T-cell (primary cell): ENCODE measurements around the gene ITGB6. TPM values are rescaled to one million over a fixed set of nuclear protein-coding genes. Genes with fewer than 3 reads are reported as not detected.
"Not testable (repeated sequence)": the region's sequence is repeated elsewhere in the genome, so short reads cannot be mapped to it uniquely, and the experiment has no call there.

Source experiments
- ATAC-seq, 4 experiments: fragments of 200-7000 bp in 3 of 4; fragments of 150-1000 bp in 1 of 4; cut with Tn5 transposase; replicated peaks in 1 of 4; 1 replicate in 3 of 4; 2 replicates in 1 of 4; pipeline ENCODE4 v1.10.0; 2021; ENCODE audit warnings: moderate library complexity in 3 of 4, mild to moderate bottlenecking in 2 of 4, moderate number of reproducible peaks in 1 of 4
- CTCF ChIA-PET, 2 donors: fragments of 300-600 bp; sonication (Branson Sonifier 250); formaldehyde crosslinking; loops; one replicate each; lab custom pipeline; 2022; ENCODE audit warnings: antibody characterized with exemption in 2 of 2; lab: Charles Lee
- POLR2A ChIA-PET, 2 donors: fragments of 300-600 bp; sonication (Branson Sonifier 250); formaldehyde crosslinking; loops; one replicate each; lab custom pipeline; 2022; ENCODE audit warnings: antibody characterized with exemption in 2 of 2; lab: Charles Lee
- DNase-seq, 35 experiments: peaks; one replicate each; pipeline versions ENCODE4 v3.0.0 to v3.0.0-alpha.2; 2013 to 2023
- H3K27ac ChIP-seq: one replicate; pipeline ENCODE4 v1.5.1; 2013; ENCODE audit warnings: low read length
- H3K27me3 ChIP-seq, 2 experiments: replicated peaks in 1 of 2; 1 replicate in 1 of 2; 2 replicates in 1 of 2; pipeline versions ENCODE4 v1.6.1 to v1.7.0; 2013; ENCODE audit warnings: low read length in 1 of 2, mixed read lengths in 1 of 2; ENCODE audit not compliant: control insufficient read depth in 2 of 2, insufficient read depth in 2 of 2; ENCODE audit errors: extremely low read depth in 1 of 2
- H3K36me3 ChIP-seq, 2 donors: 1 replicate in 1 of 2; 2 replicates in 1 of 2; pipeline versions ENCODE4 v1.6.1 to v1.7.0; 2013; ENCODE audit warnings: low read length in 1 of 2; ENCODE audit not compliant: control insufficient read depth in 2 of 2, insufficient read depth in 1 of 2; ENCODE audit errors: extremely low read depth in 1 of 2
- H3K4me1 ChIP-seq, 2 experiments: 1 replicate in 1 of 2; 2 replicates in 1 of 2; pipeline versions ENCODE4 v1.6.1 to v1.7.0; 2013; ENCODE audit warnings: low read length in 2 of 2, mixed read lengths in 1 of 2; ENCODE audit not compliant: insufficient read depth in 2 of 2, control insufficient read depth in 1 of 2; ENCODE audit errors: extremely low read depth in 1 of 2
- H3K4me3 ChIP-seq, 2 donors: 1 replicate in 1 of 2; 2 replicates in 1 of 2; pipeline versions ENCODE4 v1.5.1 to v1.7.0; 2013; ENCODE audit warnings: mild to moderate bottlenecking in 2 of 2, low read length in 1 of 2, moderate library complexity in 1 of 2; ENCODE audit not compliant: control insufficient read depth in 1 of 2; ENCODE audit errors: extremely low read depth in 1 of 2
- H3K9me3 ChIP-seq: 2 replicates; pipeline ENCODE4 v1.7.0; 2013
- H3K27ac Mint-ChIP-seq, 2 donors: one replicate each; pipeline ENCODE4 v1.8.0; 2020 to 2021; ENCODE audit warnings: mild to moderate bottlenecking in 2 of 2, mixed read lengths in 2 of 2
- H3K27me3 Mint-ChIP-seq, 2 donors: one replicate each; pipeline ENCODE4 v1.8.0; 2021 to 2022; ENCODE audit warnings: mixed read lengths in 2 of 2
- H3K36me3 Mint-ChIP-seq: one replicate; pipeline ENCODE4 v1.8.0; 2021; ENCODE audit warnings: mixed read lengths
- H3K4me1 Mint-ChIP-seq, 3 donors: one replicate each; pipeline ENCODE4 v1.8.0; 2020 to 2022; ENCODE audit warnings: mixed read lengths in 3 of 3, mild to moderate bottlenecking in 1 of 3
- H3K4me3 Mint-ChIP-seq, 3 donors: one replicate each; pipeline ENCODE4 v1.8.0; 2020 to 2022; ENCODE audit warnings: mild to moderate bottlenecking in 3 of 3, mixed read lengths in 3 of 3, moderate library complexity in 3 of 3
- H3K9me3 Mint-ChIP-seq, 3 donors: one replicate each; pipeline ENCODE4 v1.8.0; 2020 to 2022; ENCODE audit warnings: mixed read lengths in 3 of 3
- WGBS: methylation state at CpG from one replicate; pipeline ENCODE4 v1.1.5; 2013; ENCODE audit warnings: missing lambda C conversion rate; ENCODE audit not compliant: insufficient coverage; 5-methylcytosine and 5-hydroxymethylcytosine counted together
- total RNA-seq, 35 experiments: library from RNA in 6 of 35; stranded (reverse) in 6 of 35; fragments of 120-200 nt in 1 of 35; gene quantifications; one replicate each; pipeline versions ENCODE4 v1.2.1 to v1.2.4 and lab custom pipeline; 2013 to 2026

ITGB6 gene
- total RNA-seq, 5 donors from 2014 or later (not counting 1 experiment from before 2014, with no cell fraction given): 0.09 to 0.38 TPM; not detected in 3

GRCh38 chr2:160200921-160201320 lies 849 bp upstream of the ITGB6 start:
- Mint-ChIP-seq H3K9me3 (no peaks in the 10 kb centered on the region), H3K4me3 (no peak overlapping the region), H3K27ac (no peak overlapping the region), H3K36me3 (no peaks in the 10 kb centered on the region), H3K27me3 (peaks cover 0 to 2% of the 10 kb centered on the region in 2 donors), H3K4me1 (no peaks in the 10 kb centered on the region)
- 90% methylated on average over 2 of the region's 3 CpGs for WGBS
- Histone ChIP-seq H3K27me3 (no peaks in the 10 kb centered on the region), H3K4me3 (no peak overlapping the region), H3K36me3 (no peaks in the 10 kb centered on the region), H3K27ac (no peak overlapping the region), H3K4me1 (peaks cover 0 to 4% of the 10 kb centered on the region in 2 experiments), H3K9me3 (no peaks in the 10 kb centered on the region)
- DNase-seq (no peak), ATAC-seq (no peak)
- POLR2A ChIA-PET: no interaction called here
- CTCF ChIA-PET: no interaction called here

GRCh38 chr2:160199053-160199452 lies 1.0 kb downstream of the ITGB6 start:
- no peak for ATAC-seq
- Mint-ChIP-seq H3K27me3 (peaks cover 0 to 2% of the 10 kb centered on the region in 2 donors), H3K36me3 (no peaks in the 10 kb centered on the region), H3K4me3 (no peak overlapping the region), H3K4me1 (no peaks in the 10 kb centered on the region), H3K27ac (no peak overlapping the region), H3K9me3 (no peaks in the 10 kb centered on the region)
- no peaks in the 10 kb centered on the region for H3K36me3 ChIP-seq
- ChIA-PET POLR2A (no interaction called here), CTCF (no interaction called here)
- WGBS: no CpG with 5 or more reads among the region's 1 CpG
- H3K9me3 ChIP-seq: no peaks in the 10 kb centered on the region
- peaks cover 0 to 4% of the 10 kb centered on the region in 2 experiments for H3K4me1 ChIP-seq
- H3K27me3 ChIP-seq: no peaks in the 10 kb centered on the region
- no peak overlapping the region for H3K27ac ChIP-seq
- H3K4me3 ChIP-seq: no peak overlapping the region
- no peak for DNase-seq

- Histone ChIP-seq H3K9me3 (no peaks in the 10 kb centered on the region), H3K27me3 (no peaks in the 10 kb centered on the region), H3K36me3 (no peaks in the 10 kb centered on the region), H3K27ac (no peak overlapping the region), H3K4me3 (no peak overlapping the region), H3K4me1 (peaks cover 0 to 4% of the 10 kb centered on the region in 2 experiments)
- Mint-ChIP-seq H3K4me1 (no peaks in the 10 kb centered on the region), H3K27me3 (peaks cover 0 to 2% of the 10 kb centered on the region in 2 donors), H3K4me3 (no peak overlapping the region), H3K9me3 (no peaks in the 10 kb centered on the region), H3K36me3 (no peaks in the 10 kb centered on the region), H3K27ac (no peak overlapping the region)
- DNase-seq (no peak), ATAC-seq (no peak)
- WGBS: 60% methylated on average over 1 of the region's 2 CpGs
- POLR2A ChIA-PET: interaction anchor here in 1 of 2 donors (0.7 kb wide), 1 partner anchor 1726 kb away, joined by 4 read pairs; no protein-coding TSS in a partner anchor
- CTCF ChIA-PET: no interaction called here
Measured at GRCh38 chr2:160197587-160197986, 2.5 kb downstream of the ITGB6 start.

GRCh38 chr2:160194946-160195345 lies 5.1 kb downstream of the ITGB6 start:
- WGBS: 100% methylated on average over 2 of the region's 5 CpGs
- Histone ChIP-seq H3K9me3 (no peaks in the 10 kb centered on the region), H3K36me3 (no peaks in the 10 kb centered on the region), H3K27ac (no peak overlapping the region), H3K4me1 (peaks cover 4 to 5% of the 10 kb centered on the region in 2 experiments), H3K27me3 (no peaks in the 10 kb centered on the region), H3K4me3 (no peak overlapping the region)
- Mint-ChIP-seq H3K9me3 (no peaks in the 10 kb centered on the region), H3K27ac (no peak overlapping the region), H3K4me1 (peaks cover 2 to 9% (median 2%) of the 10 kb centered on the region in 3 donors), H3K27me3 (peaks cover 0 to 2% of the 10 kb centered on the region in 2 donors), H3K36me3 (no peaks in the 10 kb centered on the region), H3K4me3 (no peak overlapping the region)
- ATAC-seq (peak in 2 of 4 experiments; percentile 20 to 48), DNase-seq (no peak)
- ChIA-PET CTCF (interaction anchor here in 1 of 2 donors (1.7 kb wide), 1 partner anchor 15 kb away, joined by 6 read pairs; no protein-coding TSS in a partner anchor), POLR2A (no interaction called here)

GRCh38 chr2:160194351-160194750 lies 5.7 kb downstream of the ITGB6 start:
- H3K36me3 ChIP-seq: no peaks in the 10 kb centered on the region
- ATAC-seq (no peak), DNase-seq (no peak)
- no peaks in the 10 kb centered on the region for H3K9me3 ChIP-seq
- H3K27ac Mint-ChIP-seq: no peak overlapping the region
- H3K9me3 Mint-ChIP-seq: no peaks in the 10 kb centered on the region
- POLR2A ChIA-PET: no interaction called here
- WGBS: no CpG with 5 or more reads among the region's 2 CpGs
- H3K27me3 Mint-ChIP-seq: peaks cover 0 to 2% of the 10 kb centered on the region in 2 donors
- no peaks in the 10 kb centered on the region for H3K27me3 ChIP-seq
- H3K4me1 ChIP-seq: peaks cover 4 to 5% of the 10 kb centered on the region in 2 experiments
- no peak overlapping the region for H3K4me3 Mint-ChIP-seq
- CTCF ChIA-PET: interaction anchor here in 1 of 2 donors (0.6 to 1.7 kb wide), 2 partner anchors 8 to 15 kb away, joined by 4 to 6 read pairs; no protein-coding TSS in a partner anchor
- H3K36me3 Mint-ChIP-seq: no peaks in the 10 kb centered on the region
- H3K27ac ChIP-seq: no peak overlapping the region
- H3K4me1 Mint-ChIP-seq: peaks cover 2 to 9% (median 2%) of the 10 kb centered on the region in 3 donors
- no peak overlapping the region for H3K4me3 ChIP-seq

GRCh38 chr2:160181146-160181836 lies 18.8 kb downstream of the ITGB6 start:
- H3K36me3 Mint-ChIP-seq, H3K9me3 ChIP-seq, H3K36me3 ChIP-seq, H3K27me3 Mint-ChIP-seq, H3K9me3 Mint-ChIP-seq, POLR2A ChIA-PET: not testable (repeated sequence)
- Histone ChIP-seq H3K27me3 (peaks cover 0 to 11% of the 10 kb centered on the region in 2 experiments), H3K27ac (peak overlapping the region; percentile 18), H3K4me1 (peaks cover 5 to 14% of the 10 kb centered on the region in 2 experiments), H3K4me3 (peak overlapping the region in 1 of 2 donors; percentile 32)
- Mint-ChIP-seq H3K27ac (peak overlapping the region; percentile 78 to 81), H3K4me1 (peaks cover 11 to 19% (median 13%) of the 10 kb centered on the region in 3 donors), H3K4me3 (peak overlapping the region in 1 of 3 donors; percentile 77)
- ATAC-seq (peak; percentile 64 to 91 (median 82)), DNase-seq (peak in 33 of 35 experiments; percentile 2 to 70 (median 39))
- WGBS: 49% methylated on average over 5 of the region's 11 CpGs
- CTCF ChIA-PET: interaction anchor here in 1 of 2 donors (0.6 kb wide), 1 partner anchor 379 kb away, joined by 6 read pairs; no protein-coding TSS in a partner anchor
